DMS53 treated with DMSO at 0.1 percent for 48 hours (cell line): ENCODE data around the gene SH3TC2.
"Not testable (repeated sequence)": the region's sequence is repeated elsewhere in the genome, so short reads cannot be mapped to it uniquely, and the experiment has no call there.

Experiments used
- DNase-seq: peaks from one replicate; lab custom pipeline; 2025; ENCODE audit not compliant: unreplicated experiment; lab: John Stamatoyannopoulos, UW

SH3TC2 gene

DNA sequence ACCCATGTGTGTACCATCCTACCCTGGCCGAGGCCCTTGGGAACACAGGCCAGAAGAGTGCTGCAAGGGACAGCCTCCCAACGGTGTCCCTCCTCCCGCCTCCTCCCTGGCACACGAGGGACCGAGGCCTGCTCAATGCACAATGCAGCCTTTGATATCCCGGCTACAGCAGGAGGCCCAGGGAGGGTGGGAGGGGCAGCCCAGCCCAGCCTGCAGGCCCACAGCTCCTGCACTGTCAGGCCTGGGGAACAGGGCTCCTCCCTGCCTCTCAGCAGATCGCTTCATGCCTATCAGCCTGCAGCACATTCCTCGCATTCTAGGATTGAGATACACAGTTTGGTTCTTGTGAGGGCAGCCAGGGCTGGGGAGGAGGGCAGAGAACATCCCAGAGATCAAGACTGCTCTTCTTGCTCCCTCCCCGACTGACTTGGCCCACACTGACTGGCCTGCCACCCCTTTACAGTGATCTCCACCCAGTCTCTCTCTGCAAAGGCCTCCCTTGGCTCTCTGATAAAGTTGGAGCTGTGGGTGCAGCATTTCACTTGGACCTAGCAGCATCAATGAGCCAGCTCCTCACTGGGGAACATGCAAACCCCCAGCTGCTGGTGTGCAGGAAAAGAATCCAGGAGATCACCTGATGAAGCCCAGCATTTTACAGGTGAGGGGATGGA is at the start of gene SH3TC2:
Gene SH3TC2 (minus strand): TSS at position 46 of the 671 bp plus-strand sequence. CDS start 40 bp downstream, at position 6.
- no peak for DNase-seq

DNA sequence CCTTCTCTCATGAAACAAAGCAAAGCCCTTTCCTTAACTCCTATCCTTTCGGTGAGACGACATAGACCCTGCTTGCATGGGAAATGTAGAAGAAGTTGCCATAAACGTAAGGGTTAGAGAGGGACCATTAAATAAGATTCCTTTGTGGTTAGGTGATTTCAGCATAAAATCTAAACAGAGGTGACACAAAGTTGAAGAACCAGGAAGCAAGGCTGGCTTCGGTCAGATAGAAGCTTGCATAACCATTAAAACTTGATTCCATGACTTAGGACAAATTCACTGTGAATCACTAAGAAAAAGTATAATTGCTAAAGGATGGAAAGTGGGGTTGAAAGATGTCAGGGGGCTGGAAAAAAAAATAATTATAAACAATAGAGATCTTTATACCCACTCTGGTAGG is 47.5 kb upstream of the SH3TC2 start:
- DNase-seq = no peak

DNA sequence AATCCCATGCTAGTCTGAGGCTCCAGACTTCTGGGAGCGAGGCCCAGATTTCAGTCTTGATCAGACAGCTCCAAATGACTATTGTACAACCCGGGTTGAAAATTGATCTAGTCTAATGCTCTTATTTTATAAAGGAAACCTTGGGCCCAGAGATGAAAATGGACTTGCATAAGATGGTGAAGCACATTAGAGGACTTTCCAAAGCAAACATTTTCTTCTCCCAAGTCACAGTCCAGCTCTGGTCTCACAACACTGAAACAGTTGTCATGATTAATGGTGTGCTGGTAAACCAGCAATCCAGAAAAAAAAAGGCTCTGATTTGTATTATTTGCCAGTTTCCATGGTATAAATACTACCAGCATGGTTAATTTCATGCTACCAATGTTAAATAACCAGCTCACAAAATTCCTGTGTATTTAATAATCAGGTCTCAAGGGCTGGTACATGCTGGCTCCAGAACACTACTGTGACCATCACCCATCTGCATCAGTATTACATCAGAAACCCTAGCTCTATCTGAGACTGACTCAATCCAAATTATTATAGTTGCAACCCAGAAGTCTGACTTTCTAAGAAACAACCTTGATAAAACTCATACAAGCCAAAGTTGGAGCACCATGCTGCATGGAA is 45.9 kb upstream of the SH3TC2 start:
- no peak for DNase-seq

DNA sequence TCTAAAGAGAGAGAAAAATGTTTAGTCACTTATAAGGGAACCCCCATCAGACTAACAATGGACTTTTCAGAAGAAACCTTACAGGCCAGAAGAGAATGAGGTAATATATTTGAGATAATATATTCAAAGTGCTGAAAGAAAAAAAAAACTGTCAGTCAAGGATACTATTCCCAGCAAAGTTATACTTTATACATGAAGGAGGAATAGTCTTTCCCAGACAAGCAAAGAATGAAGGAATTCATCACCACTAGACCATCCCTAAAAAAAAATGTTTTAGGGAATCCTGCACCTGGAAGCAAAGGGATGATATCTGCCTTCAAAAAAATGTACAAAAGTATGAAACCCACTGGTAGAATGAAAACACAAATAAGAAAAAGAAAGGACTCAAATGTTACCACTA is 37.5 kb upstream of the SH3TC2 start:
- no peak for DNase-seq

DNA sequence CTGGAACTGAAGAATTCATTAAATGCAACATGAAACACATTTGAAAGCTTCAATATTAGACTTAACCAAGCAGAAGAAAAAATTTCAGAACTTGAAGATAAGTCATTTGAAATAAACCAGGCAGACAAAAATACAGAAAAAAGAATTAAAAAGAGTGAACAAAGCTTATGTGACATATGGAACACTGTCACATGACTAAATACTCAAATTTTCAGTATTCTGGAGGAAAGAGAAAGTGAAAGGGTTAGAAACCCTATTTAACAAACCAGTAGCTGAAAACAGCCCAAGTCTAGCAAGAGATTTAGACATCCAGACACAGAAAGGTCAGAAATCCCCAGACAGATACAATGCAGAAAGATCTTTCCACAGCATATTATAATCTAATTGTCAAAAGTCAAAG is 37.1 kb upstream of the SH3TC2 start:
- DNase-seq = no peak

DNA sequence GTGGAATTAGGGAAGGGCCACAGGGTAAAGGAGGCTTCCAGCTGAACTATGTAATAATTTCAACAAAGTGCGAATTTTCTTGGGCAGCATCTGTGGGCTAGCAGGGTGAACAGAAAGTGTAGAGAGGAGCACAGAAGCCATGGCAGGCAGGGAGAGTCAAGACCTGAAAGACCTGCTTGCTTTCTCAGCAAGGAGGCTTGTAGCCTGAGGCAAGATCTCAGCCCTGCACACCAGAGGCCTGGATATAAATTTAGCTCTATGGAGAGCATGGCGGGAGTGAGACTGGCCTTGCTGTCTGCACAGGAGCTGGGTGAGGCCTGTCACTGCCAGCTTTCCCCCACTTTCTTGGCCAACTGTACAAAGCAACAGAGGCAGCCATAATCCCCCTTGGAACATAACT is 32.1 kb upstream of the SH3TC2 start:
- DNase-seq = no peak

DNA sequence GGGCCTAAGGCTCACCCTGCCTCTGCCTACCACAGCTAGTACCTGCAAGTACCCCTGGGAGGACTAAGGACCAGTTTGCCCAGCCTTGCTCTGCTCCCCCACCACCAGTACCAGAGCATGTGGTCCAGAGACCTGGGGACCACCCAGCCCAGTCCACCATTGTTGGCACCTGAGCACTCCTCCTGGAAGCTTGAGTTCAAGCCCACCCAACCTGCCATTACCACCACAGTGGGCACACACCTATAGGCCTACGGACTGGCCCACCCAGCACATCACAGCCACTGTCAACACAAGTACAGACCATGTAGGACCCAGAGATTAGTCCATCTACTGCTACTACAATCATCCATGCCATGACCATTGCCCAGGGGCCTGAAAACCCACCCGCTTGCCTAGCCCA is 30.8 kb upstream of the SH3TC2 start:
- DNase-seq = no peak

DNA sequence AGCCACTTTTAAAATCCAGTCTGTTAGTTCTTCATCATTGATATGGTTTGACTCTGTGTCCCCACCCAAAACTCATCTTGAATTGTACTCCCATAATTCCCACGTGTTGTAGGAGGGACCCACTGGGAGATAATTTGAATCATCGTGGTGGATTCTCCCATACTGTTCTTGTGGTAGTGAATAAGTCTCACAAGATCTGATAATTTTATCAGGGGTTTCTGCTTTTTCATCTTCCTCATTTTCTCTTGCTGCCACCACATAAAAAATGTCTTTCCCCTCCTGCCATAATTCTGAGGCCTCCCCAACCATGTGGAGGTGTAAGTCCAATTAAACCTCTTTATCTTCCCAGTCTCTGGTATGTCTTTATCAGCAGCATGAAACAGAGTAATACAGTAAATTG is 26.9 kb upstream of the SH3TC2 start:
- no peak for DNase-seq

DNA sequence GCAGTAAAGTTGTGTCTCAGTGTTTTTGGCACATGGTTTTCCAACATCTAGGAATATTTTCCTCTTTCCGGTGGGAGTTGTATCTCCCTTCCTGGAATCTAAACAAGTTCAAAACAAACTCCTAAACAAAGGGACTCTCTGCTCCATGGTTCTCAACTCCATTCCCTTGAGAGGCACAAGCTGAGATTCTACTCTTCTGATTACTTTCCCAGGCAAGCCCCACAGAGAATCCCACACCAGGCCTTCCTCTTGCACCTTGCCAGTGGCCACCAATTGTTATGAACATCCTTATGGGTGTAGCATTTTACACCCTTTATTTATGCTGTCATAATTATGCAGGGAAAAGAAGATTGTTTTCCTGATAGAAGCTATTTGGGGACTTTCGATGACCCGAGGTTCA is 25.8 kb upstream of the SH3TC2 start:
- DNase-seq = no peak

DNA sequence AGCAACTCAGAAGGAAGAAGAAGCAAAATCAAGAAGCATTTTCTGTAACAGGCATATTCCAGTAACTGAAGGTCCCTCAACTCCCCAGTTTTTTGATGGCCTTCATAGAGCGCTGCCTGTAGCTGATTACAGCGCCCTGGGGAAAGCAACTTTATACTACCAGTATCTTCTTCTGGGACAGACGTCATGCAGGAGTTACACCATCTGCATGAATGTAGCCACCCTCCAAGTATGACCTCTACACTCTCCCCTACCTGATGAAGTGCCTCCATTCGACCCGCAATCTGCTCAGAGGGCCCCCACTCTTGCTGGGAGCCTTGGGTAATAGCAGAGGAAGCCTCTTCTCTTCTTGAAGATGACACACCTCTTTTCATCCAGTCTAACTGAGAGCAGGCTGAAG is 21.0 kb upstream of the SH3TC2 start:
- DNase-seq = no peak

DNA sequence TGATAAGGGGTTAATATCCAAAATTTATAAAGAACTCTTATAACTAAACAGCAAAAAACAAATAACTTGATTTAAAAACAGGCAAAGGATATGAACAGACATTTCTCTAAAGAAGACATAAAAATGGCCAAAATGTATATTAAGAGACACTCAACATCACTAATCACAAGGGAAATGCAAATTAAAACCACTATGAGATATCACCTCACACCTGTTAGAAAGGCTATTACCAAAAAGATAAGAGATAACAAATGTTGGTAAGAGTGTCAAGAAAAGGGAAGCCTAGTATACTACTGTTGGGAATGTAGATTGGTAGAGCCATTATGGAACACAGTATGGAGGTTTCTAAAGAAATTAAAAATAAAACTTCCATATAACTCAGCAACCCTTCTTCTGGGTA is 19.4 kb upstream of the SH3TC2 start:
- DNase-seq = no peak

DNA sequence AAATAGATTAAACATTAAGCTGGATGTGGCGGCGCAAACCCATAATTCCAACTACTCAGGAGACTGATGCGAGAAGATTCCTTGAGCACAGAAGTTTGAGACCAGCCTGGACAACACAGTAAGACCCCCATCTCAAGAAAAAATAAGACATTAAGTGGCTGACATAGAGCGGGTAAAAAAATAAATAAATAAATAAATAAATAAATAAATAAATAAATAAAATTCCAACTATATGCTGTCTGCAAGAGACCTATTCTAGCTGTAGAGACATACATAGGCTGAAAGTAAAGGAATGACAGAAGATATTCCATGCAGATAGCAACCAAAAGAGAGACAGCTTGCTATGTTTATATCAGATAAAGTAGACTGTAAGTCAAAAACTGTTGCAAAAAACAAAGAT is 17.4 kb upstream of the SH3TC2 start:
- DNase-seq = no peak

DNA sequence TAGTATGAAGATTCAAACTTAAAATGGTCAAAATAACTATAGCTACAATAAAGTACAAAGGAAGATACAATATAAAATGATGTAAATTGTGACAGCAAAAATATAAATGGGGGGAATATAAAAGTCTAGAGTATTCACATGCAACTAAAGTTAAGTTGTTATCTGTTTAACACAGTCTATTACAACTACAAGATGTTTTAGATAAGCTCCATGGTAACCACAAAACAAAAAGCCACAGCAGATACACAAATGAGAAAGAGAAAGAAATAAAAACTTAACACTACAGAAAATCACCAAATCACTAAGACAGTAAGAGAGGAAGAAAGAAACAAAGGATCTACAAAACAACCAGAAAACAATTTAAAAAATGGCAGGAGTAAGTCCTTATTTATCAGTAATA is 17.0 kb upstream of the SH3TC2 start:
- no peak for DNase-seq

DNA sequence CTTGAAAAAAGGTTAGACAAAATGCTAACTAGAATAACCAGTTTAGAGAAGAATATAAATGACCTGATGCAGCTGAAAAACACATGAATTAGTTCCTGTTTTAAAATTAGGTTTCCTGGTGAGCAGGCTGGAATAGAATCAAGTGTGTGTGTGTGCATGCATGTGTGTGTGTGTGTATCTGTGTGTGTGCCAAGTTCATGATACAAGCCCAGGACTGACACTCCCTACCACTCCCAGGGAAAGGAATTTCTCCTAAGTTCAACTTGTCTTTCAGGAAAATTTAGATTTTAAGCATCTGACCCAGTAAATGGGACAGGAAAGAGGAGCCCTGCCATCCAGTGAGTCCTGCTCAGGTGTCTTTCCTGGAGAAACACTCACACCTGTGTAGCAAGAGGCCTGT is 11.2 kb upstream of the SH3TC2 start:
- DNase-seq = not testable (repeated sequence)

DNA sequence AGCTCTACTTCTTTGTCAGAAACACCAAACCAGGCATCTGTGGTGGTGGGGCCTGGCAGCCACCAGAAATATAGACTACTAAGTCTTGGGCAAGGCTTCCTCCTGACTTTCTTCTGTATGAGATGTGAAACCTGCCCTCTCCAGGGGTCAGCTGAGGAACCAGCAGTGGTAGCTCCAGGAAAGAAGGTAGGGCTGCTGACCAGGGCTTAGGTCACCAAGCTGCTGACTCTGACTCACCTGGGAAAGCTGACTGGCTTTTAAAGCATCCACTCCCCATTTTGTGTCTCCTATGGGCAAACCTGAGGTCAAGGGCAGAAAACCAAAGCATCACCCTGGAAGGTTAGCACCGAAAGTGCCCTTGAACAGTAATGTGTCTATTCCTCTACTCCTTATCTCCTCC is 10.4 kb upstream of the SH3TC2 start:
- DNase-seq = no peak

DNA sequence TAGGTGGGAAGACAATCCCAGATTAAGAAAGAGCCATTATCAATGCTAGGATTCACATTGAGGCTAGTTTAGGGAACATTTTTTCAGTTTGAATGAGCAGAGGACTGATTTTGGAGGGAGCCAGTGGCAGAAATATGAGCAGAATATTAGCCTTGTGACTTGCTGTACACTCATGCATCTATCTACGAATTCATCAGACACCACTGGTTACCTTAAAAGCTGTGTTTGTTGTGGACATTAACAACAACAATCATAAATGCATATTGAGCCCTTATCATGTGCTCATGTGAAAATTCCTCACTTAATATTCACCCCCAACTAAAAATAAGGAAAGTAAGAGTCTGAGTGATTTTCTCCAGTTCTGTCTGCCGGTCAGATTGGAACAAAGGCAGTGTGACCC is 9.9 kb upstream of the SH3TC2 start:
- DNase-seq = no peak

DNA sequence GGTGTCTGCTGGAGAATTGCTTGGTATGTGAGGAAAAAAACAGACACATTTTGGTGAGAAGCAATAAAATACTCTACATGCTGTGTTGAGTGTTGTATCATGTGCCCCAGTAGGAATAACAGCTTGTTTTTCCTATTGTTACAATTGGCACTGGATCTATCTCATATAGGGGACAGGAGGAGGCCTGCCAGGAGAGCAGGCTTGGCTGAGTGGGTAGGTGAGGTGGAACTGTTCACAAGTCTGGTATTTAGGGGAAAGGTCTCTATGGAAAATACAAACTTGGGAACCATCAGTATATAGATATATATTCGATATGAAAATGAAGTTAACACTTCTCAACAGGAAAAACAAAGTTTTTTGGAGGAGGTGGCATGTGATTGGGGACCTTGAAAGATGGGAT is 9.5 kb upstream of the SH3TC2 start:
- no peak for DNase-seq

DNA sequence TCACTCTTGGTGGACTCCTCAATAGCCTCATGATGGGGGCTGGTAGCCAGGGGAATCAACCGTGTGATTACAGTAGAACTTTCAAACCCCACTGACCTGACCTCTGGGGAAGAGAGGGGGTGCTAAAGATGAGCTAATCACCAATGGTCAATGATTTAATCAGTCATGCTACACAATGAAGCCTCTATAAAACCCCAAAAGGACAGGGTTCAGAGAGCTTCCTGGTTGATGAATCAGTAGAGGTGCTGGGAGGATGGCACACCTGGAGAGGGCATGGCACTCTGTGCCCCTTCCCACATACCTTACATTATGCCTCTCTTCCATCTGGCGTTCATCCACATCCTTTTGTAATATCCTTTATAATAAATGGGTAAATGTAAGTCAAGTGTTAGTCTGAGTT is 8.9 kb upstream of the SH3TC2 start:
- no peak for DNase-seq

DNA sequence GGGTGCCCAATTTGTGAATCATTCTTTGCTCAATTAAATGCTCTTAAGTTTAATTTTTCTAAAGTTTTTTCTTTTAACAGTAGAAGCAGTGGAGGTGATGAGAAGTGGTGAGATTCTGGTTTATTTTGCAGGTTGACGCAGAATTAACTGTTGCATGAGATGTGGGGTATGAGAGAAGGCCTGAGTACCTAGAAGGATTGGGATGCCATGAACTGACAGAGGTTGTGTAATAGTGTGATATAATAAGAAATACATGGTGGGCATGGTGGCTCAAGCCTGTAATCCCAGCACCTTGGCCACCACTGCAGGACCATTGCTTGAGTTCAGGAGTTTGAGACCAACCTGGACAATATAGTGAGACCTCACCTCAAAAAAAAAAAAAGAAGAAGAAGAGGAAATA is 8.4 kb upstream of the SH3TC2 start:
- DNase-seq = no peak

DNA sequence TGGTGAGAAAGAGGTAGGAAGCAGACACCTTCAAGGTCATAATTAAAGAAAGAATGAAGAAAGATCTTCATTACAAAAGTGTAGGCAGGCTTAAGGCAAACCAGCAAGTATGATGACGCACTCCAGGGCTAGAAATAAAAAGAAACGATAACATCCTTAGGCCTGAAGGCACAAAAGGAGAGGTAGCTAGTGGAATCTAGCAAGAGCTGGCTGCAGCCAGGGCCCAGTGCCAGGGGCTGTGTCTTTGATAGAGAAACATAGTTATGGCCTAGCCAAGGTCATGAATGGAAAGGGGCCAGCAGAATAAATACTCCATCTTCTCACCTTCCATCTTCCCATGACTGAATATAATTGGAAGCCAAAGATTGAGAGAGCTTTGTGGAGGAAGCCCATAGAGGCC is 6.8 kb upstream of the SH3TC2 start:
- no peak for DNase-seq

DNA sequence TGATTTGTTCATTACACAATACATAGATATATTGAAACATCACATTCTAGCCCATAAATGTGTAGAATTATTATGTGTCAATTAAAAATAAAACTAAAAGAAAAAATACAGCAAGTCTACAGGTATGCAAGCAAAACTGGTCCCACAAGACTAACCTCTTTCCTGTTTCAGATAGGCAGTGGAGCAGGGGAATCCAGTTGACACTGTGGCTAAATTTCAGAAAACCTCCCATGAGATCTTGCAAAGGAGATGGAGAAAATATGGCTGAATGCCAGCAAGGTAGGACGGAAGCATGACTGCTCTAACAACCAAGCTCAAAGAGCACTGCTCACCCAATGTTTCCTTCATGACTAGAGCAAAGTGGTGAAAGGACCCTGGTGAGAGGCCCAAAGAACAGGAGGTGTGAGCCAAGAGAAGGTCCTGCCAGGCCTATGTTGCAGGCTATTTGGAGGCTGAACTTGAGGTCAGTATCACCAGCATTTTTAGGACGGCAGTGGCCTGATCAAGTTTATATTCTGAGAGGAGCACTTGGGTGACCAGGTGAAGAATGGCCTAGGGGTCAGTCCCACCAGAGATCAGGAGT is 1.1 kb upstream of the SH3TC2 start:
- no peak for DNase-seq

DNA sequence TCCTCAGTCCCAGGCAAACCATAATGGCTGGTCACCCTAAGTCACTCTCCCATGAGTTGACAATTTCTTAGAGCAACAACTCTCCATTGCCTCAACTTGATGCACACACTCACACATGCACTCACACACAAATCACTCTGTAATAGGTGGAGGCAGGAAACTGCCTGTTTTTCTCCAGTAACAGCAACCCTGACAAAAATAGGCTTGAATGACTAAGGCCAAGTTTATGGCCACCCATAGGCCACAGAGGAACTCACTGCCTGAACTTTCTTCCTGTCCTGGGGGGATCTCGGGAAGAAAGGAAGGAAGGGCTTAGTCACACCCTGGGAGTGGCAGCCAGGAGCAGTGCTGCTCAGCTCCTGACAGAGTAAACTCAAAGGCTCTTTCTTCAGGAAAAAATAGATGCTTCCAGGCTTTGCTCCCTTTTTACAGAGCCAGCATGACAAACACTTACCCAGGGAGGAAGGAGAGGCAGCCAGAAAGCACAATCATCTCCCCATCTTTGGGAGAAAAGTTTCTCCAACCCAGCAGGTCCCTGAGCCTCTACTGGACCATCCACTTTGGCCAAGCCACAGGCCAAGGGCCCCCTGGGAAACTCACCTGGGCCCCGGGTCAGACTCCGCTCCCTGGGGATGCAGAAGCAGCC is 368 bp downstream of the SH3TC2 start:
- DNase-seq = no peak
